Measurements from ENCODE around the gene EHBP1. TPM values are rescaled to one million over a fixed set of nuclear protein-coding genes. Genes with fewer than 3 reads are reported as not detected.

EHBP1 gene
- total RNA-seq, 6 donors from 2014 or later, result 36.2 to 78.5 (median 43.2) TPM

DNA sequence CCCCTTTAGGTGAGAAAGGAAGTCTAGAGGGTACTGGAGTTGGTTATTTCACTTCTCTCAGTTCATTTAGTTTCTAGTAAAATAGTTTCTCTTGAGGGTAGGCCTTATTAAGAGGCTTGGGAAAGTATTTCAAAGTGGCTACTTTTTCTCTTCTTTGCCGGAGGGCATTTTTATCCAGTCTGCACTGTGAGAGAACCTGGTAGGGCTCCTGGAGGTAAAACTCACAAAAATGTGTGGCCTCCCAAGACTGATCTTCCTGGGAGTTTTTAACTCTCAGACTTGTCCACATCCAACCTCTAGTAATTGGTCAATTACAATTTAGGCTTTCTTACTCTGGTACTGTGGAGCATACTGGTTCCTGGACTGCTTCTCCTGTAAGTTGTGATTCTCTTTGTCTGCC, 28.0 kb downstream of the EHBP1 start:
- WGBS, 2 donors, result 74 to 88% methylated on average over 1 of the region's 1 CpG
- no peak overlapping the region for H3K4me3 ChIP-seq
- H3K27ac ChIP-seq, result no peak overlapping the region
- DNase-seq, result no peak
- ATAC-seq (ENCODE audit: low FRiP score in 2 of 2), result no peak
- TF ChIP-seq, protein P1, sequence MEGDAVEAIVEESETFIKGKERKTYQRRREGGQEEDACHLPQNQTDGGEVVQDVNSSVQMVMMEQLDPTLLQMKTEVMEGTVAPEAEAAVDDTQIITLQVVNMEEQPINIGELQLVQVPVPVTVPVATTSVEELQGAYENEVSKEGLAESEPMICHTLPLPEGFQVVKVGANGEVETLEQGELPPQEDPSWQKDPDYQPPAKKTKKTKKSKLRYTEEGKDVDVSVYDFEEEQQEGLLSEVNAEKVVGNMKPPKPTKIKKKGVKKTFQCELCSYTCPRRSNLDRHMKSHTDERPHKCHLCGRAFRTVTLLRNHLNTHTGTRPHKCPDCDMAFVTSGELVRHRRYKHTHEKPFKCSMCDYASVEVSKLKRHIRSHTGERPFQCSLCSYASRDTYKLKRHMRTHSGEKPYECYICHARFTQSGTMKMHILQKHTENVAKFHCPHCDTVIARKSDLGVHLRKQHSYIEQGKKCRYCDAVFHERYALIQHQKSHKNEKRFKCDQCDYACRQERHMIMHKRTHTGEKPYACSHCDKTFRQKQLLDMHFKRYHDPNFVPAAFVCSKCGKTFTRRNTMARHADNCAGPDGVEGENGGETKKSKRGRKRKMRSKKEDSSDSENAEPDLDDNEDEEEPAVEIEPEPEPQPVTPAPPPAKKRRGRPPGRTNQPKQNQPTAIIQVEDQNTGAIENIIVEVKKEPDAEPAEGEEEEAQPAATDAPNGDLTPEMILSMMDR (IDR thresholded peaks at IDR 0.05), result no peak
- TF ChIP-seq EP300 (IDR thresholded peaks at IDR 0.05), result no peak
- TF ChIP-seq POLR2A (IDR thresholded peaks at IDR 0.05), result no peak
- H3K27me3 ChIP-seq, result no peaks in the 10 kb centered on the region
- no peaks in the 10 kb centered on the region for H3K4me1 ChIP-seq
- no peaks in the 10 kb centered on the region for H3K36me3 ChIP-seq
- peaks cover 0 to 15% (median 0%) of the 10 kb centered on the region in 4 donors for H3K9me3 ChIP-seq

DNA sequence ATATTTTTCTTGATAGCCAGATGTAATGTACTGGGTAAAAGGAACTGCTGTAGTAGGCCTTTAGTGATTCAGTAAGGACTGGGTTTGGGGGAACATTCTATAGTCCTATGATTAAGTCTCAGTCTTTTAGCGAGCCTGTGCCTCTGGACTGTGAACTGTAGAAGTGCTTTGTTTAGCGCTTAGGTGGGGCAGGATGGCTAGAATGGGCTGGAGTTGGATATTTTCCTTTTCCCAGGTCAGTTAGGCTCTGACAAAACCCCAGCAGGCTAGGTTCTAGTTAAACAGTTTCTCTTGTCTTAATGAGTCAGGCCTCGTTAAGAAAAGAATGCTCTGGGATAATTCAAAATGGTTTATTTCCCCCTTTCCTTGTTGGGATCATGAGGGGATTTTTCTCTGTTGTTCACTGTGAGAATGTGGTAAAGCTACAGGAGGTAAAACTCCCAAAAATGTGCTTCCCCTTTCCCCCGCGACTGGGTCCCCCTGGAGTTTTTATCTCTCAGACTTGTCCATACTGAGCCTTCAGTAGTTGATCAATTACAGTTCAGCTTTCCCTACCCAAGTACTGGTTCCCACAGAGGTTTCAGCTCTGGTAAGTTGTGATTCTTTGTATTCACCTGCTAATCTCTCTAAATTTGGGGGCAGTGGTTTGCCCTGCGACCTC, 31.5 kb downstream of the EHBP1 start:
- Histone ChIP-seq H3K4me1 (peaks cover 0 to 9% (median 0%) of the 10 kb centered on the region in 4 donors), H3K36me3 (no peaks in the 10 kb centered on the region), H3K27me3 (no peaks in the 10 kb centered on the region), H3K9me3 (peaks cover 0 to 3% (median 0%) of the 10 kb centered on the region in 4 donors), H3K4me3 (no peak overlapping the region), H3K27ac (no peak overlapping the region)
- 78 to 83% methylated on average over 6 of the region's 6 CpGs for WGBS, 2 donors
- no peak for DNase-seq
- TF ChIP-seq POLR2AphosphoS5 (IDR thresholded peaks at IDR 0.05) (no peak), EP300 (IDR thresholded peaks at IDR 0.05) (no peak), POLR2A (IDR thresholded peaks at IDR 0.05) (no peak)
- TF ChIP-seq, protein P1 (IDR thresholded peaks at IDR 0.05), result no peak
- no peak for ATAC-seq (ENCODE audit: low FRiP score in 2 of 2)

DNA sequence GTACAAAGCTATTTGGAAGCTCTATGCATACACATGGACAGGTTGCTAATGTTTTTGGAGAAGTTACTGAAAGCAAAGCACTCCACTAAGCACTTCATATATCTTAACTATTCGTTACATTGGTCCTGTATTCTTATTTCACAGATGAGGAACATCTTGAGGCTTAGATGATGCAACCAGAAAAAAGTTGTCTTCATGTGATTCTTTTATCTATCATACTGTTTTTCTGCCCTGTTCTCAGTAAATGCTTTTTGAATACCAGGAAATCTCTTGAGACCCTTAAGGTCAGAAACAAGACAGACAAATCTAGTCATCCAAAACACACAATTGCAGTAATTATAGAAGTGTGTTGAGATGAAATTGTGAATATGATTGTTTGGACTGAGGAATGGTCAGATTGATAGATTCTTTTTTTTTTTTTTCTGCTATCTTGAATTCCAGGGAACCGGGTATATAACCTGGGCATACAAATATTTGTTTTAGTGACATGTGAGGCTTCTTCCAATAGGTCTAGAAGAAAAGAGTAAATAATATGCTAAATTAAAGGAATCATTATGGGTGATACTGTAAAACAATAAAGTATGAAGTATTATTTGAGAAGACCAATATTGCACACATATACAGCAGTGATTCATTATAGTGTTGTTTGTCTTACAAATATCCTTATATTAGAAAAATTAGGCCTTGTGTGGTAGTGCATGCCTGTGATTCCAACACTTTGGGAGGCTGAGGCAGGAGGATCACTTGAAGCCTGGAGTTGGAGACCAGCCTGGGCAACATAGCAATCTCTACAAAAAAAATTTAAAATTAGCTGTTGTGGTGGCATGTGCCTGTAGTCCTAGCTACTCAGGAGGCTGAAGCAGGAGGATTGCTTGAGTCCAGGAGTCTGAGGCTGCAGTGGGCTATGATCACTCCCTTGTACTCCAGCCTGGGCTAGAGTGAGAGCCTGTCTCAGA, 33.7 kb downstream of the EHBP1 start:
- TF ChIP-seq POLR2A (IDR thresholded peaks at IDR 0.05), result no peak
- Histone ChIP-seq H3K36me3 (no peaks in the 10 kb centered on the region), H3K27me3 (no peaks in the 10 kb centered on the region), H3K9me3 (no peaks in the 10 kb centered on the region), H3K4me3 (no peak overlapping the region), H3K27ac (no peak overlapping the region), H3K4me1 (peaks cover 0 to 9% (median 0%) of the 10 kb centered on the region in 4 donors)
- WGBS, 2 donors, result 61 to 79% methylated on average over 2 of the region's 2 CpGs
- no peak for ATAC-seq (ENCODE audit: low FRiP score in 2 of 2)
- DNase-seq, result no peak

DNA sequence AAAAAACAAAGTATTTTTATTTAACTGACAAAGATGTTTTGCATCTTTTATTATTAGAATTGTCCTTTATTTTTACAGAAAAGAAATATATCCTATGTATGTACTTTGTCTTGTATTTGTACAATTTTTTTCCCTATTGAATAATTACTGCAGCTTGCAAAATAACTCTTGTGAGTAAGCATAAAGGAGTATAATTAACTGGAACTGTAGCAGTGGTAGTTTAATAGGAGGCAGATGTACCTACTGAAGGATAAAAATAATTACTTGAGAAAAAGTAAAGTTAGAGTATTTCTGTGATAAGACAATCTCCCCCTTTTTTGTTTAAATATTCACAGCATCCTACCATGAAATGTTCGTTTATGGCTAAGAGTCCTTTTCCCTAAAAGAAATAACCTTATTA, 34.7 kb downstream of the EHBP1 start:
- no peak for TF ChIP-seq POLR2AphosphoS5 (IDR thresholded peaks at IDR 0.05)
- TF ChIP-seq EP300 (IDR thresholded peaks at IDR 0.05), result no peak
- no peak for TF ChIP-seq POLR2A (IDR thresholded peaks at IDR 0.05)
- TF ChIP-seq, protein P1 (IDR thresholded peaks at IDR 0.05), result no peak
- ATAC-seq (ENCODE audit: low FRiP score in 2 of 2) (no peak), DNase-seq (no peak)
- Histone ChIP-seq H3K9me3 (no peaks in the 10 kb centered on the region), H3K36me3 (no peaks in the 10 kb centered on the region), H3K4me3 (no peak overlapping the region), H3K27me3 (no peaks in the 10 kb centered on the region), H3K27ac (no peak overlapping the region), H3K4me1 (peaks cover 0 to 9% (median 0%) of the 10 kb centered on the region in 4 donors)
- WGBS, 2 donors, result 53 to 70% methylated on average over 1 of the region's 1 CpG

DNA sequence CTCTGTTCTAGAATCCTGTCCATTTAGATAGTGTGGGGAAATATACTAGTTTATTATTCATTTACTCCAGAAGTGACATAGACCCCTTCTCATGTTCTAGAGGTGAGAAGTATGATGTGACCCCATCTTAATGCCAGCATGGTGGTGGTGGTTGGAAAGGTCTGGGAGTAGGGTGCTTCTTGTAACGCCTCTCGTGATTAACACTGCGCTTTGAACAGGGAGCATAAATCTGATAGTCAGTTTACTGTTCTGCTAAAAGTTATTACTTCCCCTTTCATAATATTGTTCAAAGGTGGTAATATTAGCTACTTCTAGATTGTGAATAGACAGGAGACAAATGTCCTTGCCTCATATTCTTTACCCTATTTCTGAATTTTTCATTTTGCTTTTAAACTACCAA, 35.6 kb downstream of the EHBP1 start:
- TF ChIP-seq EP300 (IDR thresholded peaks at IDR 0.05) (no peak), POLR2A (IDR thresholded peaks at IDR 0.05) (no peak), POLR2AphosphoS5 (IDR thresholded peaks at IDR 0.05) (no peak)
- TF ChIP-seq, protein P1 (IDR thresholded peaks at IDR 0.05), result no peak
- Histone ChIP-seq H3K4me3 (no peak overlapping the region), H3K27me3 (no peaks in the 10 kb centered on the region), H3K9me3 (no peaks in the 10 kb centered on the region), H3K27ac (no peak overlapping the region), H3K4me1 (peaks cover 0 to 9% (median 0%) of the 10 kb centered on the region in 4 donors), H3K36me3 (no peaks in the 10 kb centered on the region)
- DNase-seq (no peak), ATAC-seq (ENCODE audit: low FRiP score in 2 of 2) (no peak)
- 89 to 92% methylated on average over 3 of the region's 3 CpGs for WGBS, 2 donors

Measured in upper lobe of left lung (tissue), 6 donors.